ENCODE measurements around the gene COX7A1.

- TF ChIP-seq BHLHE40 (IDR thresholded peaks at IDR 0.05; ENCODE audit: borderline replicate concordance), result no peak
- TF ChIP-seq LEF1 (IDR thresholded peaks at IDR 0.05; ENCODE audit: borderline replicate concordance), result no peak
- no peak for TF ChIP-seq ZNF384 (IDR thresholded peaks at IDR 0.05)
- no peak for TF ChIP-seq NFRKB (IDR thresholded peaks at IDR 0.05)
- no peak for TF ChIP-seq FOXA1 (IDR thresholded peaks at IDR 0.05)
- no peak for TF ChIP-seq SUZ12 (IDR thresholded peaks at IDR 0.05)
- TF ChIP-seq SP1 (IDR thresholded peaks at IDR 0.05), result no peak
- no peak for TF ChIP-seq ELF4 (IDR thresholded peaks at IDR 0.05)
- no peak for TF ChIP-seq ARNT (IDR thresholded peaks at IDR 0.05)
- no peak for TF ChIP-seq CTBP1 (IDR thresholded peaks at IDR 0.05; ENCODE audit: borderline replicate concordance)
- no peak for TF ChIP-seq FOXM1 (IDR thresholded peaks at IDR 0.05; ENCODE audit: borderline replicate concordance)
- no peak for TF ChIP-seq HDGF (IDR thresholded peaks at IDR 0.05; ENCODE audit: borderline replicate concordance)
- no peak for TF ChIP-seq PKNOX1 (IDR thresholded peaks at IDR 0.05)
- no peak for TF ChIP-seq L3MBTL2 (conservative IDR thresholded peaks at IDR 0.05)
Observed at GRCh38 chr19:36142496-36142895, 9.8 kb downstream of the COX7A1 start.
